SKM-1 treated with dmso at 0.1 percent for 144 hours (cell line): ENCODE data around the gene RAPGEF1.
"Not testable (repeated sequence)": the region's sequence is repeated elsewhere in the genome, so short reads cannot be mapped to it uniquely, and the experiment has no call there.

Source experiments
- DNase-seq: peaks from one replicate; lab custom pipeline; 2025; ENCODE audit not compliant: unreplicated experiment; lab: John Stamatoyannopoulos, UW

Gene RAPGEF1

GRCh38 chr9:131656356-131657036 is 83.4 kb downstream of the RAPGEF1 start:
- peak; percentile 99 for DNase-seq

GRCh38 chr9:131654369-131654768 is 85.5 kb downstream of the RAPGEF1 start:
- DNase-seq = not testable (repeated sequence)

- DNase-seq = peak; percentile 80
Observed at GRCh38 chr9:131651599-131651998, 88.3 kb downstream of the RAPGEF1 start.

- DNase-seq = no peak
Observed at GRCh38 chr9:131651160-131651559, 88.7 kb downstream of the RAPGEF1 start.

GRCh38 chr9:131650254-131650653 is 89.6 kb downstream of the RAPGEF1 start:
- peak; percentile 50 for DNase-seq

GRCh38 chr9:131649646-131650045 is 90.2 kb downstream of the RAPGEF1 start:
- no peak for DNase-seq

- DNase-seq = peak; percentile 28
Observed at GRCh38 chr9:131645078-131645776, 94.6 kb downstream of the RAPGEF1 start.

GRCh38 chr9:131642496-131643083 is 97.3 kb downstream of the RAPGEF1 start:
- DNase-seq = no peak

- no peak for DNase-seq
Observed at GRCh38 chr9:131641618-131642495, 98.0 kb downstream of the RAPGEF1 start.

- DNase-seq = no peak
Observed at GRCh38 chr9:131640438-131641137, 99.3 kb downstream of the RAPGEF1 start.

GRCh38 chr9:131639769-131640437 is 100.0 kb downstream of the RAPGEF1 start:
- DNase-seq = no peak

GRCh38 chr9:131636593-131636992 is 103.3 kb downstream of the RAPGEF1 start:
- DNase-seq = no peak

- DNase-seq = no peak
Observed at GRCh38 chr9:131635892-131636291, 104.0 kb downstream of the RAPGEF1 start.

GRCh38 chr9:131635285-131635684 is 104.6 kb downstream of the RAPGEF1 start:
- peak; percentile 97 for DNase-seq

GRCh38 chr9:131633491-131634031 is 106.3 kb downstream of the RAPGEF1 start:
- no peak for DNase-seq

GRCh38 chr9:131631306-131631705 is 108.6 kb downstream of the RAPGEF1 start:
- no peak for DNase-seq

GRCh38 chr9:131630205-131630831 is 109.6 kb downstream of the RAPGEF1 start:
- no peak for DNase-seq

- DNase-seq = no peak
Observed at GRCh38 chr9:131629825-131630204, 110.1 kb downstream of the RAPGEF1 start.

GRCh38 chr9:131629226-131629500 is 110.7 kb downstream of the RAPGEF1 start:
- no peak for DNase-seq
